IPS-18a (cell line): ENCODE results near the gene TMEM132D.

ENCODE experiments used
- H3K27ac ChIP-seq: one replicate; pipeline ENCODE4 v1.5.1; 2013; ENCODE audit warnings: low read length
- H3K27me3 ChIP-seq: one replicate; pipeline ENCODE4 v1.6.1; 2013; ENCODE audit warnings: mild to moderate bottlenecking, low read length; ENCODE audit not compliant: control insufficient read depth, insufficient read depth
- H3K36me3 ChIP-seq: one replicate; pipeline ENCODE4 v1.6.1; 2013; ENCODE audit warnings: low read depth, low read length; ENCODE audit not compliant: control insufficient read depth
- H3K4me1 ChIP-seq: one replicate; pipeline ENCODE4 v1.6.1; 2013; ENCODE audit warnings: low read depth, low read length; ENCODE audit not compliant: control insufficient read depth
- H3K4me3 ChIP-seq: one replicate; pipeline ENCODE4 v1.5.1; 2013; ENCODE audit warnings: low read length
- H3K9ac ChIP-seq: one replicate; pipeline ENCODE4 v1.6.1; 2013; ENCODE audit warnings: mild to moderate bottlenecking, low read length, moderate library complexity
- H3K9me3 ChIP-seq: one replicate; pipeline ENCODE4 v1.6.1; 2013; ENCODE audit warnings: low read depth, low read length; ENCODE audit not compliant: control insufficient read depth

The TMEM132D gene

DNA sequence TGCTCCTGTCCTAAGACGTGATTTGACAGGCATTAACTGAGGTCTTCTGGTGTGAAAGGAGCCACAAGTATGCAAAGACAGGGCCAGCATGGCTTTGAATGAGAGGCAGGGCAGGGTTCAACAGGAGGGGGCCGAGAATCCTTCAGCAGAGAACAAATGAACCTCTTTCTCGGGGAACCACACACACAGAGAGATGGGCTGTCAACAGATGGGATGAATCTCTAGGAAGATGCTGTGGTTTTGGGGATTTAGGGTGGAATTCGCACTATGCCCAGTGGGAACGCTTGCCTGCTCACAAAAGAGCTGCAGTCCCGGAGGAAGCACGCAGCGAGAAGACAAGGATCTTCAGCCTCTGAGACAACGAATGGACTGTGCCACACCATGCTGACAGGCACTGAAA is 537.2 kb downstream of the TMEM132D start:
- H3K4me1 ChIP-seq: no peaks in the 10 kb centered on the region
- no peak overlapping the region for H3K9ac ChIP-seq
- H3K9me3 ChIP-seq: peaks cover 8% of the 10 kb centered on the region
- H3K4me3 ChIP-seq: no peak overlapping the region
- no peak overlapping the region for H3K27ac ChIP-seq
- H3K36me3 ChIP-seq: no peaks in the 10 kb centered on the region
- H3K27me3 ChIP-seq: no peaks in the 10 kb centered on the region

DNA sequence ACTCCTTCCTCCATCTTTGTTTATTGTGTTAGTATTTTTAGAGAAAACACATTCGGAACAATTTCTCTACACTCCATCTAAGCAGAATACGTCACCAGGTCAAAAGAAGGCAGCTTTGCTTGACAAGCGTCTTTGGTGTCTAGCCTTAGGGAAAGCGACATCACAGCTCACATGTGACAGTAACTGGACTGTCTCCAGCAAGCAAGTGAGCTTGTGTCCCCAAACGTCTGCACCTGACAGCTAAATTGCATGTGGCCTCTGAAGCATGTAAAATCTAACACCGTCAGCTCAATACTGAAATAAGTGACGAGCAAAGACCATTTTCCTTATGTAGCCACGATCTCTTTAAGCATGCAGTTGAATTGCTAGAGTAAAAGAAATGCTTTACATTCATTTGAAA is 540.8 kb downstream of the TMEM132D start:
- H3K4me3 ChIP-seq: no peak overlapping the region

DNA sequence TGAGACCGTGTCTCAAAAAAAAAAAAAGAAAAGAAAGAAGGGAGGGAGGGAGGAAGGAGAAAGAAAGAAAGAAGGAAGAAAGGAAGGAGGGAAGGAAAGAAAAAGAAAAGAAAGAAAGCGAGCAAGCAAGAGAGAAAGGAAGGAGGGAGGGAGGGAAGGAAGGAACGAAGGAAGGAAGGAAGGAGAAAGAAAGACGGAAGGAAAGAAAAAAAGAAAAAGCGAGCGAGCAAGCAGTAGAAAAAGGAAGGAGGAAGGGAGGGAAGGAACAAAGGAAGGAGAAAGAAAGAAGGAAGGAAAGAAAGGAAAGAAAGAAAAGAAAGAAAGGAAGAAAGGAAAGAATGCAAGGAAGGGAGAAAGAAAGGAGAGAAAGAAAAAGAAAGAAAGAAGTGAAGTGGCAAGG is 546.6 kb downstream of the TMEM132D start:
- no peak overlapping the region for H3K27ac ChIP-seq
- H3K9me3 ChIP-seq: no peaks in the 10 kb centered on the region
- H3K4me3 ChIP-seq: no peak overlapping the region
- no peaks in the 10 kb centered on the region for H3K36me3 ChIP-seq
- H3K4me1 ChIP-seq: no peaks in the 10 kb centered on the region
- H3K9ac ChIP-seq: no peak overlapping the region
- no peaks in the 10 kb centered on the region for H3K27me3 ChIP-seq

More for the DNA sequence above, 540.8 kb downstream of the TMEM132D start:
- H3K9me3 ChIP-seq: peaks cover 8% of the 10 kb centered on the region
- no peaks in the 10 kb centered on the region for H3K4me1 ChIP-seq
- H3K9ac ChIP-seq: no peak overlapping the region
- H3K36me3 ChIP-seq: no peaks in the 10 kb centered on the region
- no peak overlapping the region for H3K27ac ChIP-seq
- H3K27me3 ChIP-seq: no peaks in the 10 kb centered on the region

DNA sequence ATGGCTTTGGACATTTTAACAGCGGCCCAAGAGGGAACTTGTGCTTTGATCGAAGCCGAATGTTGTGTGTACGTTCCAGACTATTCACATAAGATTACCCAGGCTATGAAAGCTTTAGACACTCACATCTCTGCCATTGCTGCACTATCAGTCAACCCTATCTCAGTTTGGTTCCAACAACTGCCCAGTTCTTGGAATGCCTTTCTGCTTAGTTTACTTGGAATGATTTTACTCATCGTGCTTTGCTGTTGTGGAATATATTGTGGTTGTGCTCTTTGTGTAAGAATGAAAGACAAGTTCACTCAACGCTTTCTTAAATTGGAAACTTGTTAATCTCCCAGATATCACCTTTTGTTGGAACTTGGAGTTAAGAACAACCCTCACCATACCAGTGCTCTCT is 552.3 kb downstream of the TMEM132D start:
- no peaks in the 10 kb centered on the region for H3K36me3 ChIP-seq
- peaks cover 17% of the 10 kb centered on the region for H3K9me3 ChIP-seq
- no peak overlapping the region for H3K27ac ChIP-seq
- H3K9ac ChIP-seq: no peak overlapping the region
- no peaks in the 10 kb centered on the region for H3K27me3 ChIP-seq
- H3K4me1 ChIP-seq: no peaks in the 10 kb centered on the region
- no peak overlapping the region for H3K4me3 ChIP-seq

DNA sequence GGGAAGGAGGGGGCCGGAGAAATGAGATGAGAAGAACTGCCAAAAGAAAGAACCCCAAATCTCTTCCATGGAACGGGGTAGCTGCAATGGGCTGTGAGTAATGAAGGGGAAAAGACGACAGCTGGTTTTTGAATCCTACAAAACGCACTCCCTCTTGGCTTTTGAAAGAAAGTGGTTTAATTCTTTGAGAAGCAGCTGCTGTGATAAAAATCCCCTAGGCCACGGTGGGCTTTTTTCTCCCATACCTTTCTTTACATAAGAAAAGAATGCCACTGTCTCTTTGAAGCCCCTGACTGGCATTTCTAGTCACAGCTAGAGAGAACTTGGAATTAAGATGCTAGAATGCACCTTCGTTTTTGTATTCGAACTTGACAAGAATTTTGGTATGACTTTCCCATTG is 564.5 kb downstream of the TMEM132D start:
- no peaks in the 10 kb centered on the region for H3K4me1 ChIP-seq
- no peak overlapping the region for H3K27ac ChIP-seq
- no peak overlapping the region for H3K9ac ChIP-seq
- H3K36me3 ChIP-seq: no peaks in the 10 kb centered on the region
- H3K4me3 ChIP-seq: no peak overlapping the region
- no peaks in the 10 kb centered on the region for H3K27me3 ChIP-seq
- H3K9me3 ChIP-seq: peaks cover 15% of the 10 kb centered on the region

DNA sequence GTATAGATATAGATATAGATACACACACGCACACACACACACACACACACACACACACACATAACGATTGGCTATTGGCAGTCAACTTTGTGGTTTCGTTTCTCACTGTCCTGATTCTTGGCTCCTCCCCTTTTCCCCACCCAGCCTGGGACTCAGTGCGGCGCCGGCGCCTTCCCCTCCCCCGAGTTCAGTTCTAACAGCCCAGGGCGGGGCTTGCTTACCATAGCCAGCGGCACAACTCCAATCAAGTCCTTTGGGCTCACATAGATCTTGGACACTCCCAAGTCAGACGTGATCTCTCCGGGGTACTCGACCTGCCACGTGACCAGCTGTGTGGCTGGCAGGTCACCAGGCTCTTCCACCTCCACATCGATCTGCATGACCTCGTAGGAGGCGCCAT is 566.4 kb downstream of the TMEM132D start:
- no peaks in the 10 kb centered on the region for H3K4me1 ChIP-seq

DNA sequence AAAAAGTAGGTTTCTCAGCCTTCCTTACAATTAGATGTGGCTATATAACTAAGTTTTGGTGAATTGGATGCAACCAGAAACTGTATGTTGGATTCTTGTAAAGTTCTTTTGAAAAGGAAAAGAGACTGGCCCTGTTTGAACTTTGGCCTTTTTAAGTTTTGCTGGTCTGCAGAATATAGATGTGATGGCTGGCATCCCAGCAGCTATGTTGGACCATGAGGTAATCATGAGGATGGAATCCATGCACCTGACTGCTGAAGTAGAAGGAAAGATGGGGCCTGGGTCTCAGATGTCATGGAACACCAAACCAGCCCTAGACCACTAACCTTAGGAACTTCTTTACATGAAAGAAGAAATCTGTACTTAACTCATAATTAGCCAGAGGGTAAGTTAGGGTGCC is 568.1 kb downstream of the TMEM132D start:
- Histone ChIP-seq H3K27me3 (no peaks in the 10 kb centered on the region), H3K9me3 (peaks cover 24% of the 10 kb centered on the region), H3K36me3 (no peaks in the 10 kb centered on the region), H3K9ac (no peak overlapping the region), H3K4me3 (no peak overlapping the region), H3K27ac (no peak overlapping the region), H3K4me1 (no peaks in the 10 kb centered on the region)

More for the DNA sequence above, 566.4 kb downstream of the TMEM132D start:
- no peak overlapping the region for H3K27ac ChIP-seq
- peaks cover 15% of the 10 kb centered on the region for H3K9me3 ChIP-seq
- H3K4me3 ChIP-seq: no peak overlapping the region
- H3K27me3 ChIP-seq: no peaks in the 10 kb centered on the region
- no peak overlapping the region for H3K9ac ChIP-seq
- no peaks in the 10 kb centered on the region for H3K36me3 ChIP-seq

DNA sequence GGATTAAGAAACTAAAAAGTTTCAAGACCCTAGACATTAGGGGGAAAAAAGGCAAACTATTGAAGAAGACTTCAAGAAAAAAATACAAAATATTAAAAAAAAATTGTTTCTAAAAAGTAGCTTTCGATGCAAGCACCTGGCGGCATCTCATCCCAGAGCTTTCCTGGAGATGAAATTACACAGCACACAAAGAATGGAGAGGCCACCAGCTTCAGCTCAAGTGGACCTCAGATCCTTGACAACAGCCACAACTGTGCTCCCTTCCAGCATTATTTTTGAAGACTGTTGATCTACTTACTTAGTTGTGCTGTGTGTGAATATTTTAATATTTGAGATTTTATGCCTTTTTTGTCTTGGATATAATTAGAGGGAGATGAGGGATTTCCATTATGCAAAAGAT is 571.5 kb downstream of the TMEM132D start:
- Histone ChIP-seq H3K36me3 (no peaks in the 10 kb centered on the region), H3K4me1 (no peaks in the 10 kb centered on the region), H3K27me3 (no peaks in the 10 kb centered on the region), H3K27ac (no peak overlapping the region), H3K9me3 (peaks cover 23% of the 10 kb centered on the region), H3K9ac (no peak overlapping the region), H3K4me3 (no peak overlapping the region)

DNA sequence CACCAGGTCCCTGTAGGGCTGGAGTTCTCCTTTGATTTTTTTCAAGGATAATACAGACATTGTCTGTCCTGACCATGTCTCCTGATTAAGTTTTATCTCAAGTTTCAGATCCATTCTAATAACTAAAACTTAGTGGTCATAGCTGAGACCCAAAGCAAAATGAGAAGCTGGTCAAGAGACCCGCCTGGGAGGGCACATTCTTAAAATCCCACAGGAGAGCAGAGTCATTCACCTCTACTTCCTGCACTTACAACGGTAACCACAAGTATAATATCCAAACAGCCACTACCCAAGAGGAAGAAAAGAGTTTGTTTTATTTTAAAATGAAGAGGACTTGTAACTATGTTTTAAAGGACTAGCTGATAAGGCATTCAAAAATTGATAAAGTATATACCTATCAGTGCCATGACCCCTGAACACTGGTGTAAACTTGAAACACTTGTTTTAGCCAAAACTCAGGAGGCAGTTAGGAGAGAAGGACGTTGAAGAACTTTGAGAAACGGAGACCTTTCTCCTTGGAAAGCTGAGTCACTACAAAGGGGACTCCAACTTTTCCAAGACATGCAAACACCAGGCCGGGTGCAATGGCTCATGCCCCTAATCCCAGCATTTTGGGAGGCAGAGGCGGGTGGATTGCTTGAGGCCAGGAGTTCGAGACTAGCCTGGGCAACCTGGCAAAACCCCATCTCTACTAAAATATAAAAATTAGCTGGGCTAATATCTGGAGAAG is 572.3 kb downstream of the TMEM132D start:
- no peaks in the 10 kb centered on the region for H3K27me3 ChIP-seq
- H3K4me3 ChIP-seq: no peak overlapping the region
- H3K9ac ChIP-seq: no peak overlapping the region
- H3K27ac ChIP-seq: no peak overlapping the region
- no peaks in the 10 kb centered on the region for H3K4me1 ChIP-seq
- peaks cover 23% of the 10 kb centered on the region for H3K9me3 ChIP-seq
- no peaks in the 10 kb centered on the region for H3K36me3 ChIP-seq

DNA sequence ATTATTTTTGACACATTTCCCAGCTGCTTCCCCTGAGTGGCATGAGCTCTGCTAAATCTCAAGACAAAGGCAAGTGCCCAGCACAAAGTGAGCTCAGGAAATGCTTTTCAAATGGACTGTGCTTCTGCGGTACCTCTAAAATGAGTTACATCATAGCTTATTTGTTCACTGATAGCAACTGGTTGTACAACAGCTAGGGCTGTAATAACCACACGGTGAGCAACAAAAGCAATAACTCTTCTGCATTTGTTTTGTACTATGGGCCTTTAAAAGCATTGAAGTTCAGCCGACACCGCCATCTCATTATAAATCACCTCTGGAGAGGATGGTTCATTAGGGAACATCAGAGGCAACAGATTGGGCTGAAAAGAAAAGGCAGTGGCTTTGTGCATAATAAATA is 575.6 kb downstream of the TMEM132D start:
- no peak overlapping the region for H3K27ac ChIP-seq
- no peak overlapping the region for H3K4me3 ChIP-seq
- H3K36me3 ChIP-seq: no peaks in the 10 kb centered on the region

DNA sequence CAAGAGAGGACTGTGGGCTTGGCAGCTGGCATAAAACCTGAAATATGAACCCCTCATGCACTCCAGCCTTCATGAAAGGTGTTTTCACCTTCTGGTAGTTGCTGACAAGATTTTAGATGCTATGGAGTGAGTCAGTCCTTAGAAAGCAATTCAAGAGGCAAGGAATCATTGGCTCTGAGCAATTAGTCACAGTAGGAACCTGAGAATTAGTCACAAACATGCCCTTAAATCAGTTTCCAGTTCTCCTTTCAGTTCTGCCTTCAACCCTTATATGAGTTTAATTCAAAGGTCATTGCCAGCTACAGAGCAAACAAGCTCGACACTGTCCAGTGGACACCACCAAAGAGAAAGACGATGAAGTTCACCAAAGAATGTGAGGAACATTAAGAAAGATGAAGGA is 578.3 kb downstream of the TMEM132D start:
- Histone ChIP-seq H3K36me3 (no peaks in the 10 kb centered on the region), H3K4me1 (no peaks in the 10 kb centered on the region), H3K9ac (no peak overlapping the region), H3K9me3 (peaks cover 17% of the 10 kb centered on the region), H3K4me3 (no peak overlapping the region), H3K27ac (no peak overlapping the region), H3K27me3 (no peaks in the 10 kb centered on the region)

More for the DNA sequence above, 575.6 kb downstream of the TMEM132D start:
- Histone ChIP-seq H3K27me3 (no peaks in the 10 kb centered on the region), H3K9me3 (peaks cover 28% of the 10 kb centered on the region), H3K4me1 (no peaks in the 10 kb centered on the region), H3K9ac (no peak overlapping the region)

DNA sequence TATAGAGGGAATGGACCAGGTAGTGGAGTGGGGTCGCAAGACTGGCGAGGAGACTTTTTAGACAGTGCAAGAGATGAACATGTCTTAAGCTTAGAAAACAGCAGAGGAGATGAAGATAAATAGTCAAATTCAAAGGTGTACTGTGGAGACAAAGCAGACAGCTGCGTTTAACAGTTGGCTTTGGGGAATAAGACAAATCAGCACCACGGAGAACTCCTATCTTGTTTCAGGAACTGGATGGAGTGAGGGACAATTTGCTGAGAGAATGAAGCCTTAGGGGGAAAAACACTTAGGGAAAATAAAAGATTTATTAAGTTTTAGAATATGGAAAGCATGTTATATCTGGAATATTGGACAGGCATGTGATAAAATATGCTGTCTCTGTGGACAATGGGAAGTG is 591.8 kb downstream of the TMEM132D start:
- no peaks in the 10 kb centered on the region for H3K4me1 ChIP-seq
- no peaks in the 10 kb centered on the region for H3K36me3 ChIP-seq
- no peak overlapping the region for H3K4me3 ChIP-seq
- H3K9me3 ChIP-seq: peaks cover 13% of the 10 kb centered on the region
- no peak overlapping the region for H3K27ac ChIP-seq
- H3K9ac ChIP-seq: no peak overlapping the region
- no peaks in the 10 kb centered on the region for H3K27me3 ChIP-seq
